ENCODE measurements around the gene CCBE1. TPM values are rescaled to one million over a fixed set of nuclear protein-coding genes. Genes with fewer than 3 reads are reported as not detected.

The CCBE1 gene
- total and polyA plus RNA-seq, 10 donors, result 0.06 to 0.93 (median 0.23) TPM

- H3K4me3 ChIP-seq, result no peak overlapping the region
- H3K27ac ChIP-seq, result no peak overlapping the region
- intact Hi-C loops (cut with DNase I; ENCODE audit: low total_unique reads), result no loop called here
- 66 to 83% (median 75%) methylated on average over 7 to 8 of the region's 8 CpGs for WGBS, 5 donors
- no peaks in the 10 kb centered on the region for H3K9me3 ChIP-seq
- no peak for DNase-seq
- no peaks in the 10 kb centered on the region for H3K36me3 ChIP-seq
- no peaks in the 10 kb centered on the region for H3K4me1 ChIP-seq
- TF ChIP-seq CTCF (IDR thresholded peaks at IDR 0.05 in 8 of 11, conservative IDR thresholded peaks at IDR 0.05 in 3 of 11), result no peak
- TF ChIP-seq POLR2AphosphoS5 (IDR thresholded peaks at IDR 0.05), result no peak
- no peak for TF ChIP-seq POLR2A (IDR thresholded peaks at IDR 0.05)
- H3K27me3 ChIP-seq (replicated peaks in 1 of 7), result peaks cover 0 to 10% (median 0%) of the 10 kb centered on the region in 7 donors
Observed at GRCh38 chr18:59467497-59467896, 229.7 kb downstream of the CCBE1 start.

- Histone ChIP-seq H3K27me3 (replicated peaks in 1 of 7) (peaks cover 0 to 10% (median 0%) of the 10 kb centered on the region in 7 donors), H3K9me3 (no peaks in the 10 kb centered on the region), H3K4me3 (no peak overlapping the region), H3K27ac (no peak overlapping the region), H3K36me3 (no peaks in the 10 kb centered on the region), H3K4me1 (no peaks in the 10 kb centered on the region)
- intact Hi-C loops (cut with DNase I; ENCODE audit: low total_unique reads), result no loop called here
- 84 to 96% (median 87%) methylated on average over 3 of the region's 3 CpGs for WGBS, 5 donors
- no peak for DNase-seq
- TF ChIP-seq CTCF (IDR thresholded peaks at IDR 0.05 in 8 of 11, conservative IDR thresholded peaks at IDR 0.05 in 3 of 11), result no peak
Observed at GRCh38 chr18:59466980-59467379, 230.2 kb downstream of the CCBE1 start.

GRCh38 chr18:59464486-59464885 lies 232.7 kb downstream of the CCBE1 start:
- Histone ChIP-seq H3K4me3 (no peak overlapping the region), H3K9me3 (no peaks in the 10 kb centered on the region), H3K27ac (no peak overlapping the region), H3K36me3 (no peaks in the 10 kb centered on the region), H3K27me3 (replicated peaks in 1 of 7) (peaks cover 0 to 10% (median 0%) of the 10 kb centered on the region in 7 donors), H3K4me1 (no peaks in the 10 kb centered on the region)
- TF ChIP-seq CTCF (IDR thresholded peaks at IDR 0.05 in 8 of 11, conservative IDR thresholded peaks at IDR 0.05 in 3 of 11), result no peak
- TF ChIP-seq POLR2A (IDR thresholded peaks at IDR 0.05), result no peak
- no peak for TF ChIP-seq POLR2AphosphoS5 (IDR thresholded peaks at IDR 0.05)
- intact Hi-C loops (cut with DNase I; ENCODE audit: low total_unique reads), result no loop called here
- WGBS, 5 donors, result 74 to 98% (median 86%) methylated on average over 5 of the region's 5 CpGs
- DNase-seq, result no peak

- Histone ChIP-seq H3K27ac (no peak overlapping the region), H3K9me3 (no peaks in the 10 kb centered on the region), H3K4me3 (no peak overlapping the region), H3K4me1 (no peaks in the 10 kb centered on the region), H3K27me3 (replicated peaks in 1 of 7) (peaks cover 0 to 27% (median 0%) of the 10 kb centered on the region in 7 donors), H3K36me3 (no peaks in the 10 kb centered on the region)
- TF ChIP-seq CTCF (IDR thresholded peaks at IDR 0.05 in 8 of 11, conservative IDR thresholded peaks at IDR 0.05 in 3 of 11) (no peak), POLR2A (IDR thresholded peaks at IDR 0.05) (no peak), POLR2AphosphoS5 (IDR thresholded peaks at IDR 0.05) (no peak)
- whole genome bisulfite sequencing, 5 donors, result 71 to 92% (median 84%) methylated on average over 3 of the region's 3 CpGs
- intact Hi-C loops (cut with DNase I; ENCODE audit: low total_unique reads), result no loop called here
- DNase-seq, result no peak
Observed at GRCh38 chr18:59461171-59461570, 236.1 kb downstream of the CCBE1 start.
